Sigmoid colon (tissue), 4 donors: Measurements from ENCODE around the gene C18orf63.

Source experiments
- EP300 ChIP-seq, 4 donors: sonication (generic); formaldehyde crosslinking; IDR thresholded peaks; one replicate each; pipeline ENCODE4 v1.6.1; 2017; ENCODE audit warnings: antibody characterized with exemption in 4 of 4
- TF ChIP-seq, protein P1 (sequence below), 4 experiments: fragments of 450-650 bp in 3 of 4; fragments of 200-600 bp in 1 of 4; IDR thresholded peaks; one replicate each; pipeline ENCODE4 v1.5.1; 2016 to 2019; ENCODE audit warnings: antibody characterized with exemption in 4 of 4, mild to moderate bottlenecking in 3 of 4, moderate library complexity in 2 of 4

DNA sequence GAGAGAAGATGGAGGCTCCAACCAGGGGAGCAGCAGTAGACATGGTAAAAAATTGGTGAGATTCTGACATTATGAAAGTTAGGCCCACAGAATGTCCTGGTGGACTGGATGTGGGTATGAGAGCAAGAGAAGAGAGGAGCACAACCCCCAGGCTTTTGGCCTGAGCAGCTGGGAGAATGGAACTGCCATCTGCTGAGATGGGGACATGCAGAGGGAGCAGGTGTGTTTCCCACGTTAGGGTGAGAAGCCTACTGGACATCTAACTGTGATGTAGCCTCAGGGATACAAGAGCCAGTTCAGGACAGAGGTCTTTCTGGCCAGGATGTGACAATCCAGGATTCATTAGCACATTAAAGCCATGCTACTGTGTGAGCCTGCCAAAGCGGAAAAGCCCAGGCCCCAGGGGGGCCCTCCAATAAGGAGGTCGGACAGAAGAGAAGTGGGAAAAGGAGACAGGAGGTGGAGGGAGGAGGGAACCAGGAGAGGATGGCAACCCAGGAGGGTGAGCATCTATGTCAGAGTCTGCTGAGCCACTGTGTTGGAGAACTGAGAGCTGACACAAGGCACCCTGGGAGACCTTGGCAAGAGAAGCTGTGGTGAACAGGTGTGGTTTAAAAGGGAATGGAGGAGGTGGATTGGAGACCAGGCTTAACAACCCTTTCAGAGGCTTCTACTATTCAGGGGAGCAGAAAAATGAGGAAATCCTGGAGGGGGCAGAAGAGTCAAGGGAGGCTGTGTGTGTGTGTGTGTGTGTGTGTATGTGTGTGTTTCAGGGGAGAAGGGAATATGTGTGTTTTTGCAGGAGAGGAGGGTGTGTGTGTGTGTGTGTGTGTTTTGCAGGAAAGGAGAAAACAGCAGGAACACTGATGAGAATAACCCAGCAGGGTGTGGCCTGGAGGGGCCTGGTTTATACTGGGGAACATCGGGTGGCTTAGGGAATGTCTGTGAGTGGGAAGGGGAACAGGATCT, 34.3 kb upstream of the C18orf63 start:
- TF ChIP-seq, protein P1, sequence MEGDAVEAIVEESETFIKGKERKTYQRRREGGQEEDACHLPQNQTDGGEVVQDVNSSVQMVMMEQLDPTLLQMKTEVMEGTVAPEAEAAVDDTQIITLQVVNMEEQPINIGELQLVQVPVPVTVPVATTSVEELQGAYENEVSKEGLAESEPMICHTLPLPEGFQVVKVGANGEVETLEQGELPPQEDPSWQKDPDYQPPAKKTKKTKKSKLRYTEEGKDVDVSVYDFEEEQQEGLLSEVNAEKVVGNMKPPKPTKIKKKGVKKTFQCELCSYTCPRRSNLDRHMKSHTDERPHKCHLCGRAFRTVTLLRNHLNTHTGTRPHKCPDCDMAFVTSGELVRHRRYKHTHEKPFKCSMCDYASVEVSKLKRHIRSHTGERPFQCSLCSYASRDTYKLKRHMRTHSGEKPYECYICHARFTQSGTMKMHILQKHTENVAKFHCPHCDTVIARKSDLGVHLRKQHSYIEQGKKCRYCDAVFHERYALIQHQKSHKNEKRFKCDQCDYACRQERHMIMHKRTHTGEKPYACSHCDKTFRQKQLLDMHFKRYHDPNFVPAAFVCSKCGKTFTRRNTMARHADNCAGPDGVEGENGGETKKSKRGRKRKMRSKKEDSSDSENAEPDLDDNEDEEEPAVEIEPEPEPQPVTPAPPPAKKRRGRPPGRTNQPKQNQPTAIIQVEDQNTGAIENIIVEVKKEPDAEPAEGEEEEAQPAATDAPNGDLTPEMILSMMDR (IDR thresholded peaks at IDR 0.05) = no peak
- TF ChIP-seq EP300 (IDR thresholded peaks at IDR 0.05) = no peak
